Measurements from ENCODE around the gene SCMH1.

The SCMH1 gene

DNA sequence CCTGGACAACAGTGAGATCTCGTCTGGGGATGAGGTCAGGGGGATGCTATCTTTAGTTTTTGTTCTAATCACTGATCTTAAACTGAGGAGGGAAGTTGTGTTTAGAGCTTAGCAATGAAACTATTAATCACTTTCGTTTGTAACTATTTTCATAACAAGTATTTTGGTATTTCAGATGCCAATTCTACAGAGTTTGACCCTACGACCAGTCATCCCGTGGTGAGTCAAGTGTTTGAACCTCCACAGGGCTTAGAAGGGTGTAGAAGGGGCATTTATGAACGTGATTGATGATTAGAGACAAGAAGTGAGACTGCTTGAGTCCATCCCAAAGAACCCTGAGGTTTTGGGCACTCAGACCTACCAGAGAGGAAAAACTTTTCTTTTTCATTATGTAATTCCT, 236.2 kb downstream of the SCMH1 start:
- H3K36me3 ChIP-seq (ENCODE audit: control insufficient read depth in 2 of 2, insufficient read depth in 1 of 2, low read length in 2 of 2): peaks cover 24 to 100% of the 10 kb centered on the region in 2 experiments
- no peak overlapping the region for H3K27ac ChIP-seq (ENCODE audit: extremely low read depth, low read depth, low read length)
- ChIA-PET CTCF (no interaction called here), POLR2A (interaction anchor here (0.9 kb wide), 1 partner anchor 16 kb away, joined by 3 read pairs; the partner anchor contains the start of gene SLFNL1)
- no peaks in the 10 kb centered on the region for H3K9me3 ChIP-seq (ENCODE audit: control insufficient read depth, insufficient read depth, low read depth, low read length)
- H3K4me1 ChIP-seq (ENCODE audit: control insufficient read depth, insufficient read depth, low read length): peaks cover 7% of the 10 kb centered on the region
- no peak for TF ChIP-seq BCL11B (tag by site-specific recombination; IDR thresholded peaks at IDR 0.05; ENCODE audit: low read depth)
- TF ChIP-seq ZNF555 (tag by site-specific recombination; conservative IDR thresholded peaks at IDR 0.05): no peak
- no peak overlapping the region for H3K4me3 ChIP-seq (ENCODE audit: low read depth, low read length)

GRCh38 chr1:41003640-41004220, 238.4 kb downstream of the SCMH1 start:
- ChIA-PET CTCF (interaction anchor here (0.6 to 2.4 kb wide), 16 partner anchors 9 to 1645 kb away, joined by 3 to 16 read pairs (median 4); partner anchors contain the start of gene CTPS1), POLR2A (interaction anchor here (0.8 to 2.4 kb wide), 7 partner anchors 10 to 27 kb away, joined by 3 to 30 read pairs (median 4); partner anchors contain the start of gene CTPS1)
- H3K4me1 ChIP-seq (ENCODE audit: control insufficient read depth, insufficient read depth, low read length): peaks cover 7% of the 10 kb centered on the region
- H3K4me3 ChIP-seq (ENCODE audit: low read depth, low read length): no peak overlapping the region
- H3K36me3 ChIP-seq (ENCODE audit: control insufficient read depth in 2 of 2, insufficient read depth in 1 of 2, low read length in 2 of 2): peaks cover 29 to 100% of the 10 kb centered on the region in 2 experiments
- peak overlapping the region; percentile 36; the same call in 1 of the 2 replicates for H3K27ac ChIP-seq (ENCODE audit: extremely low read depth, low read depth, low read length)
- H3K9me3 ChIP-seq (ENCODE audit: control insufficient read depth, insufficient read depth, low read depth, low read length): no peaks in the 10 kb centered on the region
- TF ChIP-seq ZNF311 (tag by site-specific recombination; IDR thresholded peaks at IDR 0.05; ENCODE audit: borderline replicate concordance) (no peak), ZNF335 (tag by site-specific recombination; conservative IDR thresholded peaks at IDR 0.05) (no peak), YY1 (tag by site-specific recombination; IDR thresholded peaks at IDR 0.05) (no peak), ZNF664 (tag by site-specific recombination; IDR thresholded peaks at IDR 0.05) (peak; percentile 87), ZNF169 (tag by site-specific recombination; IDR thresholded peaks at IDR 0.05) (no peak), ZNF501 (tag by site-specific recombination; IDR thresholded peaks at IDR 0.05) (peak; percentile 20; the same call in 1 of the 2 replicates), ZFP3 (tag by site-specific recombination; IDR thresholded peaks at IDR 0.05; ENCODE audit: low read depth) (no peak), ZNF202 (tag by site-specific recombination; IDR thresholded peaks at IDR 0.05; ENCODE audit: borderline replicate concordance) (no peak), ZNF530 (tag by site-specific recombination; IDR thresholded peaks at IDR 0.05; ENCODE audit: low read depth) (no peak), ZNF837 (tag by site-specific recombination; IDR thresholded peaks at IDR 0.05) (no peak), ZNF174 (tag by site-specific recombination; IDR thresholded peaks at IDR 0.05) (no peak), KLF16 (tag by site-specific recombination; IDR thresholded peaks at IDR 0.05) (no peak), ZFP37 (tag by site-specific recombination; IDR thresholded peaks at IDR 0.05) (no peak), KLF7 (tag by site-specific recombination; IDR thresholded peaks at IDR 0.05; ENCODE audit: borderline replicate concordance) (no peak), ZBTB20 (tag by site-specific recombination; IDR thresholded peaks at IDR 0.05) (no peak), ZNF404 (tag by site-specific recombination; IDR thresholded peaks at IDR 0.05) (no peak), ZNF19 (tag by site-specific recombination; IDR thresholded peaks at IDR 0.05; ENCODE audit: low read depth) (no peak), ZNF792 (tag by site-specific recombination; IDR thresholded peaks at IDR 0.05) (no peak), ZNF558 (tag by site-specific recombination; IDR thresholded peaks at IDR 0.05) (no peak), ZNF585B (tag by site-specific recombination; IDR thresholded peaks at IDR 0.05) (no peak), ZBTB21 (tag by site-specific recombination; IDR thresholded peaks at IDR 0.05) (peak; percentile 59; the same call in 1 of the 2 replicates), KLF10 (tag by site-specific recombination; IDR thresholded peaks at IDR 0.05) (no peak), ZNF596 (tag by site-specific recombination; IDR thresholded peaks at IDR 0.05) (no peak), ZBTB6 (tag by site-specific recombination; IDR thresholded peaks at IDR 0.05) (no peak), RBAK (tag by site-specific recombination; IDR thresholded peaks at IDR 0.05) (no peak), ZNF549 (tag by site-specific recombination; IDR thresholded peaks at IDR 0.05) (no peak), ZNF521 (tag by site-specific recombination; IDR thresholded peaks at IDR 0.05) (no peak), GLI2 (tag by site-specific recombination; IDR thresholded peaks at IDR 0.05; ENCODE audit: borderline replicate concordance, low read depth) (no peak)
- TF ChIP-seq, protein P1, sequence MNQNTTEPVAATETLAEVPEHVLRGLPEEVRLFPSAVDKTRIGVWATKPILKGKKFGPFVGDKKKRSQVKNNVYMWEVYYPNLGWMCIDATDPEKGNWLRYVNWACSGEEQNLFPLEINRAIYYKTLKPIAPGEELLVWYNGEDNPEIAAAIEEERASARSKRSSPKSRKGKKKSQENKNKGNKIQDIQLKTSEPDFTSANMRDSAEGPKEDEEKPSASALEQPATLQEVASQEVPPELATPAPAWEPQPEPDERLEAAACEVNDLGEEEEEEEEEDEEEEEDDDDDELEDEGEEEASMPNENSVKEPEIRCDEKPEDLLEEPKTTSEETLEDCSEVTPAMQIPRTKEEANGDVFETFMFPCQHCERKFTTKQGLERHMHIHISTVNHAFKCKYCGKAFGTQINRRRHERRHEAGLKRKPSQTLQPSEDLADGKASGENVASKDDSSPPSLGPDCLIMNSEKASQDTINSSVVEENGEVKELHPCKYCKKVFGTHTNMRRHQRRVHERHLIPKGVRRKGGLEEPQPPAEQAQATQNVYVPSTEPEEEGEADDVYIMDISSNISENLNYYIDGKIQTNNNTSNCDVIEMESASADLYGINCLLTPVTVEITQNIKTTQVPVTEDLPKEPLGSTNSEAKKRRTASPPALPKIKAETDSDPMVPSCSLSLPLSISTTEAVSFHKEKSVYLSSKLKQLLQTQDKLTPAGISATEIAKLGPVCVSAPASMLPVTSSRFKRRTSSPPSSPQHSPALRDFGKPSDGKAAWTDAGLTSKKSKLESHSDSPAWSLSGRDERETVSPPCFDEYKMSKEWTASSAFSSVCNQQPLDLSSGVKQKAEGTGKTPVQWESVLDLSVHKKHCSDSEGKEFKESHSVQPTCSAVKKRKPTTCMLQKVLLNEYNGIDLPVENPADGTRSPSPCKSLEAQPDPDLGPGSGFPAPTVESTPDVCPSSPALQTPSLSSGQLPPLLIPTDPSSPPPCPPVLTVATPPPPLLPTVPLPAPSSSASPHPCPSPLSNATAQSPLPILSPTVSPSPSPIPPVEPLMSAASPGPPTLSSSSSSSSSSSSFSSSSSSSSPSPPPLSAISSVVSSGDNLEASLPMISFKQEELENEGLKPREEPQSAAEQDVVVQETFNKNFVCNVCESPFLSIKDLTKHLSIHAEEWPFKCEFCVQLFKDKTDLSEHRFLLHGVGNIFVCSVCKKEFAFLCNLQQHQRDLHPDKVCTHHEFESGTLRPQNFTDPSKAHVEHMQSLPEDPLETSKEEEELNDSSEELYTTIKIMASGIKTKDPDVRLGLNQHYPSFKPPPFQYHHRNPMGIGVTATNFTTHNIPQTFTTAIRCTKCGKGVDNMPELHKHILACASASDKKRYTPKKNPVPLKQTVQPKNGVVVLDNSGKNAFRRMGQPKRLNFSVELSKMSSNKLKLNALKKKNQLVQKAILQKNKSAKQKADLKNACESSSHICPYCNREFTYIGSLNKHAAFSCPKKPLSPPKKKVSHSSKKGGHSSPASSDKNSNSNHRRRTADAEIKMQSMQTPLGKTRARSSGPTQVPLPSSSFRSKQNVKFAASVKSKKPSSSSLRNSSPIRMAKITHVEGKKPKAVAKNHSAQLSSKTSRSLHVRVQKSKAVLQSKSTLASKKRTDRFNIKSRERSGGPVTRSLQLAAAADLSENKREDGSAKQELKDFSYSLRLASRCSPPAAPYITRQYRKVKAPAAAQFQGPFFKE (tag by site-specific recombination; IDR thresholded peaks at IDR 0.05; ENCODE audit: borderline replicate concordance): no peak
